Measurements from ENCODE around the gene TEC.

Gene TEC

DNA sequence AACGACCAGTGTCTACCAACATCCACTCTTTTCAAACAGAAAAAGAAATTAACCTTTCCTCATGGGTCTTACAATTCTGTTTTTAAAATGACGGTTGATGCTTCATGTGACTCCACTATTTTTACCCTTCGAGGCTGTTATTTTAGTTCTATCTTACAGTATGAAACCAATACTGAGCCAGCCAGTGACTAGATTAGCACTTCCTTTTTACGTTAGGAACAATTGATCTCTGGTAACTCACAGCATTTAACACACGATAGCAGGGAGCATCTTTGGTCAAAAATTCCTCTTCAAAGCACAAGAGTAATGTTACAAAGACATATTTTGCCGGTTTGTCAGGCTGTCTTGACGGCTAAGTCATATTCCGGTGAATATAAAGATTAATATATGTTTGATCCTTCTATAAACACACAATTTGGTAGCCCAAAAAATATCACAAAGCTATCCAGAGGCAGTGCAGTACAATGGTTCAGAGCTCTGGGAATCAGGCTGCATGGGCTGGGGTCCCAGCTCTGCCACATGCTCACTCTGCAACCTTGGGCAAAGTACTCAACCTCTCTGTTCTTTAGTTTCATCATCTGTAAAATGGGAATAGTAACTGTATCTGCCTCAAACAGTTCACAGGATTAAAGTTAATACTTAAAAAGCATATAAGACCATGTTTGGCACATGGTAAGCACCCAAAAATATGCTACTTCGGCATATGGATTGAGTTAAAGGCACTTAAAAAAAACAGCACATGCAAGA, 72.7 kb downstream of the TEC start:
- Histone ChIP-seq H3K9me3 (ENCODE audit: control insufficient read depth, low read length) (no peaks in the 10 kb centered on the region), H3K36me3 (ENCODE audit: control insufficient read depth, insufficient read depth, low read length) (no peaks in the 10 kb centered on the region), H3K27ac (ENCODE audit: low read depth, low read length, severe bottlenecking) (no peak overlapping the region), H3K4me3 (ENCODE audit: extremely low read depth, insufficient read depth, low read length, poor library complexity, severe bottlenecking) (no peak overlapping the region), H3K4me1 (ENCODE audit: control insufficient read depth, insufficient read depth, low read length, poor library complexity, severe bottlenecking) (no peaks in the 10 kb centered on the region)
- WGBS, 2 experiments (ENCODE audit: insufficient coverage in 2 of 2): 85 to 88% methylated on average over 6 of the region's 9 CpGs

DNA sequence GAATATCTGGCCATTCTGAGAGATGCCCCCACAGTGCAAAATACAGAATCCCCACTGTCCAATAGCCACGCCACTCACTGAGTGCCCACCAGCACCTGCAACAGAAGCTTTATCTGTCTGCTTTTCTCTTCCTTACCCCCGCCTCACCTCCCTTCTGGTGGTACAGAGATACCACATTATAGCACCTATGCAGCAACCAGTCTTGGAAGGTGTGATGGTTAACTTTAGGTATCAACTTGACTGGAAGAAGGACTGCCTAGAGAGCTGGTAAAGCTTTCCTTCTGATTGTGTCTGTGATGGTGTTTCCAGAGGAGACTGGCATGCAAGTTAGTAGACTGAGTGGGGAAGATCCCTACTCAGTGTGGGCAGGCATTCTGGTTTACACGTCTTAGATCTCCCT, 73.8 kb downstream of the TEC start:
- no peaks in the 10 kb centered on the region for H3K36me3 ChIP-seq (ENCODE audit: control insufficient read depth, insufficient read depth, low read length)
- 82 to 100% methylated on average over 2 of the region's 3 CpGs for WGBS, 2 experiments (ENCODE audit: insufficient coverage in 2 of 2)
- no peaks in the 10 kb centered on the region for H3K9me3 ChIP-seq (ENCODE audit: control insufficient read depth, low read length)
- H3K4me1 ChIP-seq (ENCODE audit: control insufficient read depth, insufficient read depth, low read length, poor library complexity, severe bottlenecking): no peaks in the 10 kb centered on the region
- no peak overlapping the region for H3K27ac ChIP-seq (ENCODE audit: low read depth, low read length, severe bottlenecking)
- no peak overlapping the region for H3K4me3 ChIP-seq (ENCODE audit: extremely low read depth, insufficient read depth, low read length, poor library complexity, severe bottlenecking)

DNA sequence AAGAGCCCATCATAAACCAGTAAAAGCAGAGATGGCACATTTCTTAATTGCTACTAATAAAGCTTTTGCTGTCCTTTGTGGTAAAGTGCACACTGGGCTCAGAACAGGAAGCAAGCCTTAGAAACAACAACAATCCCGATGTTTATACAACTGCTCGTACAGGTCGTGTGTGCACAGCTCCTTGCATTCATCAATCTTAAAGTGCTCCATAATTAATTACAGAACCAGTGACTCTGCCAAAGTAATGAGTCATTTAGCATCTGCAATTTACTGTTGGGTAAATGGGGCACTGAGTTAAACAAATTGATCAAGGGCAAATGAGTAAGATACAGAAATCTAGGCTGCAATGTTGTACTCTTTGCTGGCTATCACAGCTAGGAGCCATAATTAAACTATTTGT, 74.3 kb downstream of the TEC start:
- WGBS, 2 experiments (ENCODE audit: insufficient coverage in 2 of 2): 80 to 100% methylated on average over 1 to 3 of the region's 3 CpGs

DNA sequence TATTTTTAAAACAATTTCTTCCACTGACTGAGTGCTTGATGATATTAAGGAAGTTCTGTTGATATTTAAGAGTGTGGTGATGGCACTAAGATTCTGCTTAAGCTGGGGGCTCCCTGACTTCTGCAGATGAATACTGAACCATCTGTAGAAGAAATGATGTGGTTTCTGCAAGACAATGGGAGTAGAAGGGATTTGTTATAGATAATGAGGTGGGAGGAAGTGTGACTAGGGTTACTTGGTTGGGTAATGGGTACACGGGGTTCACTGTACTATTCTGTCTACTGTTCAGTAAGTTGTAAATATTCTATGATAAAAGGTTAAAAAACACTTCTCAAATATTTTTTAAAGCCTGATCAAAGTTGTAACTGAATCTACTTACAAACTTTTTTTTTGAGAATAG, 74.7 kb downstream of the TEC start:
- WGBS, 2 experiments (ENCODE audit: insufficient coverage in 2 of 2): no CpG with 5 or more reads among the region's 1 CpG
- H3K27ac ChIP-seq (ENCODE audit: low read depth, low read length, severe bottlenecking): no peak overlapping the region

More for the DNA sequence above, 74.3 kb downstream of the TEC start:
- Histone ChIP-seq H3K9me3 (ENCODE audit: control insufficient read depth, low read length) (no peaks in the 10 kb centered on the region), H3K36me3 (ENCODE audit: control insufficient read depth, insufficient read depth, low read length) (no peaks in the 10 kb centered on the region), H3K27ac (ENCODE audit: low read depth, low read length, severe bottlenecking) (no peak overlapping the region), H3K4me3 (ENCODE audit: extremely low read depth, insufficient read depth, low read length, poor library complexity, severe bottlenecking) (no peak overlapping the region), H3K4me1 (ENCODE audit: control insufficient read depth, insufficient read depth, low read length, poor library complexity, severe bottlenecking) (no peaks in the 10 kb centered on the region)

DNA sequence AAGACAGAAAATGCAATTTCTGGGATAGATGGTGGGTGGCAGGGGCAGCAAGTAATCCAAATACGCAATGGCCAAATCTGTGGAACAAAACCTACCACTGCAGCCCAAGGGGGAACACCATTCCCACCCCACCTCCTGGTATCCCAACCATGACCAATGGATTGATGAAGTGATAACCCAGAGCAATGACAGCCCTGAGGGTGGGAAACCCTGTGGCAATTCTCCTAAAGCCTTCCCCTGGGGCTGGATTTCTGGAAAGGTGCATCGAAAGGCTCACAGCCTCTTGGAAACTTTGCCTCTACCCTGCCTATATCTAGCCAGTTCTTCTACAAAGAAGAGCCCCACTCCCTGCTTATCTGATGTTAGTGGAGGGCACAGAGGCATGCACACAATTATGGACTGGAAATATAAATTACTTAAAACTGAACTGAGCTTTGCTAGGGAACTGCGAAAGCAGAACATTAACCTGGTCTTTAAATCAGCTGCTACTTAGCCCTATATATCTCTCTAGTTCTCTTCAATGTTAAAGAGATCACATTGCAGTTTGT, 75.6 kb downstream of the TEC start:
- H3K9me3 ChIP-seq (ENCODE audit: control insufficient read depth, low read length): no peaks in the 10 kb centered on the region
- H3K4me1 ChIP-seq (ENCODE audit: control insufficient read depth, insufficient read depth, low read length, poor library complexity, severe bottlenecking): no peaks in the 10 kb centered on the region
- H3K4me3 ChIP-seq (ENCODE audit: extremely low read depth, insufficient read depth, low read length, poor library complexity, severe bottlenecking): no peak overlapping the region
- H3K27ac ChIP-seq (ENCODE audit: low read depth, low read length, severe bottlenecking): no peak overlapping the region
- 94 to 100% methylated on average over 1 to 2 of the region's 3 CpGs for WGBS, 2 experiments (ENCODE audit: insufficient coverage in 2 of 2)
- no peaks in the 10 kb centered on the region for H3K36me3 ChIP-seq (ENCODE audit: control insufficient read depth, insufficient read depth, low read length)

More for the DNA sequence above, 74.7 kb downstream of the TEC start:
- H3K4me3 ChIP-seq (ENCODE audit: extremely low read depth, insufficient read depth, low read length, poor library complexity, severe bottlenecking): no peak overlapping the region
- H3K9me3 ChIP-seq (ENCODE audit: control insufficient read depth, low read length): no peaks in the 10 kb centered on the region
- no peaks in the 10 kb centered on the region for H3K4me1 ChIP-seq (ENCODE audit: control insufficient read depth, insufficient read depth, low read length, poor library complexity, severe bottlenecking)
- no peaks in the 10 kb centered on the region for H3K36me3 ChIP-seq (ENCODE audit: control insufficient read depth, insufficient read depth, low read length)

DNA sequence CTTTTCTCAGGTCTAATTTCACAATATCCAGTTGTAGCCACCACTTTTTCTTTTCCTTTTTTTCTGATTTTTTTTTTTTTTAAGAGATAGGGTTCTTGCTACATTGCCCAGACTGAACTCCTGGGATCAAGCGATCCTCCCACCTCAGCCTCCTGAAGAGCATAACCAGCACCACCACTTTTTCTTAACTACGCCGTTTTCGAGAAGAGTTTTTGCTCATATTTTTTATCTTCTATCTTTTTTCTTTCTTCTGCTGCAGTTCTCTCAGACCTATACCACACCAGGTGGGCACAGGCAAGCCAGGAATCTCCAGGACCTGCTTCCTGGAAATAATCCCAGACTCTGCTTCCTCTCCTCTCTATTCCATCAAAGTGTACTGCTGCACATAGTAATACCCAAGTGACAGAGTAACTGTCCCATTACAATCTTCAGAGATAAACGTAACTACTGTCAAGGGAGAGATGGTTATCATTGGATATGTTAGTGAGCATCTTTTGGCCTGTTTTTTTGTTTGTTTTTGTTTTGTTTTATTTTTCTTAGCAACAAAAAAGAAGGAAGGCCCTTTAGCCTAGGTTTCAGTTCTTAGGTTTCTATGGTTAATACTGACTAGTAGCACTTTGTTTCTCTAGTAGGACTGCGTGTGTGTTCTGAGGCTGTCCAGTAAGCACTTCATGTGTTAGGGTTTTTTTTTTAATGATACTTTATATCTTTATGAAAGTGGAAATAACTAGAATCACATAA, 76.4 kb downstream of the TEC start:
- Histone ChIP-seq H3K4me1 (ENCODE audit: control insufficient read depth, insufficient read depth, low read length, poor library complexity, severe bottlenecking) (no peaks in the 10 kb centered on the region), H3K27ac (ENCODE audit: low read depth, low read length, severe bottlenecking) (no peak overlapping the region), H3K36me3 (ENCODE audit: control insufficient read depth, insufficient read depth, low read length) (no peaks in the 10 kb centered on the region), H3K9me3 (ENCODE audit: control insufficient read depth, low read length) (no peaks in the 10 kb centered on the region), H3K4me3 (ENCODE audit: extremely low read depth, insufficient read depth, low read length, poor library complexity, severe bottlenecking) (no peak overlapping the region)
- 89 to 93% methylated on average over 3 to 4 of the region's 6 CpGs for WGBS, 2 experiments (ENCODE audit: insufficient coverage in 2 of 2)

DNA sequence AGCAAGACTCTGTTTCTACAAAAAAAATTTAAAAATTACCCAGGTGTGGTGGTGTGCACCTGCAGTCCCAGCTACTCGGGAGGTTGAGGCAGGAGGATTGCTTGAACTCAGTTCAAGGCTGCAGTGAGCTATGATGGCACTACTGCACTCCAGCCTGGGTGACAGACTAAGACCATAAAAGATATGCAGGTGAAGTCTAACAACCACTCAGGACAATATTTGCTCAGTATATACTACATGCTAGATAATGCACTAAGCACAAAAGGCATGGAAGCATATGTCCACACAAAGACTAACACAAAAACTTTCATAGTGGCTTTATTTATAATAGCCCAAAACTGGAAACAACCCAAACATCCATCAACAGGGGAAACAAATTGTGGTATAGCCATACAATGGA, 77.9 kb downstream of the TEC start:
- Histone ChIP-seq H3K4me1 (ENCODE audit: control insufficient read depth, insufficient read depth, low read length, poor library complexity, severe bottlenecking) (no peaks in the 10 kb centered on the region), H3K9me3 (ENCODE audit: control insufficient read depth, low read length) (no peaks in the 10 kb centered on the region), H3K4me3 (ENCODE audit: extremely low read depth, insufficient read depth, low read length, poor library complexity, severe bottlenecking) (no peak overlapping the region), H3K27ac (ENCODE audit: low read depth, low read length, severe bottlenecking) (no peak overlapping the region), H3K36me3 (ENCODE audit: control insufficient read depth, insufficient read depth, low read length) (no peaks in the 10 kb centered on the region)
- 88 to 100% methylated on average over 1 of the region's 1 CpG for WGBS, 2 experiments (ENCODE audit: insufficient coverage in 2 of 2)

DNA sequence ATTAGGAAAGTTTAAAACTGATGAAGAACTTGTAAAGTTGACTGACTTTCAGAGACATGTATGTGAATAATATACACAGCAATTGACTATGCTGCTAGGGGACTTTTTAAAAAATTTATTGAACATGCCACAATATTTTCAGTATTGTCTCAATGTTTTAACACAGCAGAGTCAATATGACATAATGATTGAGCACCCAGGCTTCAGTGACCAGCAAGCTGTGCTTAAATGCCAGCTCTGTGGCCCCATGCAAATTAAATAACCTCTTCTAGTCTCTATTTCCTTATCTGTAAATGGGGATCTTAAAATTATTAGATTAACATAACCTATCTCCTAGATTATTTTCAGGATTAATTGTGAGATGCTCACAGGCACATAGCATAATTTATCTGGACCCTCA, 78.8 kb downstream of the TEC start:
- Histone ChIP-seq H3K36me3 (ENCODE audit: control insufficient read depth, insufficient read depth, low read length) (no peaks in the 10 kb centered on the region), H3K9me3 (ENCODE audit: control insufficient read depth, low read length) (no peaks in the 10 kb centered on the region)

DNA sequence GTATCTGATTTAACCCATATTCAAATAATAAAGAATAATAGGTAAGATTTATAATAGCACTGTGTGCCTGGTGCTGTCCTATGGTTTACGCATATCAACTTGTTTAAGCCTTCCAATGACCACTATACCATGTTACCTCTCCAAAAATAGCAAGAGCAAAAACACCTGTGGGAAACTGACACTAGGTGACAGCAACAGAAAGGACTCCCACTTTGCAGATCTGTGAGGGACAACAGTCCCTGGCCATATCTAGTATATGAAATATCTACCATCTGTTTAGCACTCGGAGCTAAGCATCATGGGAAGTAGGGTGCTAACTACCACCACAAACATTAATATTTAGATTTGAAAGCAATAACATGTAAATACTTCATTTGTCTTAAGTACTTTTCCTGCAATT, 79.9 kb downstream of the TEC start:
- no peaks in the 10 kb centered on the region for H3K4me1 ChIP-seq (ENCODE audit: control insufficient read depth, insufficient read depth, low read length, poor library complexity, severe bottlenecking)
- no CpG with 5 or more reads among the region's 2 CpGs for WGBS, 2 experiments (ENCODE audit: insufficient coverage in 2 of 2)
- H3K9me3 ChIP-seq (ENCODE audit: control insufficient read depth, low read length): no peaks in the 10 kb centered on the region
- H3K27ac ChIP-seq (ENCODE audit: low read depth, low read length, severe bottlenecking): no peak overlapping the region
- H3K36me3 ChIP-seq (ENCODE audit: control insufficient read depth, insufficient read depth, low read length): no peaks in the 10 kb centered on the region
- no peak overlapping the region for H3K4me3 ChIP-seq (ENCODE audit: extremely low read depth, insufficient read depth, low read length, poor library complexity, severe bottlenecking)

More for the DNA sequence above, 78.8 kb downstream of the TEC start:
- H3K27ac ChIP-seq (ENCODE audit: low read depth, low read length, severe bottlenecking): no peak overlapping the region
- no peak overlapping the region for H3K4me3 ChIP-seq (ENCODE audit: extremely low read depth, insufficient read depth, low read length, poor library complexity, severe bottlenecking)
- no peaks in the 10 kb centered on the region for H3K4me1 ChIP-seq (ENCODE audit: control insufficient read depth, insufficient read depth, low read length, poor library complexity, severe bottlenecking)

DNA sequence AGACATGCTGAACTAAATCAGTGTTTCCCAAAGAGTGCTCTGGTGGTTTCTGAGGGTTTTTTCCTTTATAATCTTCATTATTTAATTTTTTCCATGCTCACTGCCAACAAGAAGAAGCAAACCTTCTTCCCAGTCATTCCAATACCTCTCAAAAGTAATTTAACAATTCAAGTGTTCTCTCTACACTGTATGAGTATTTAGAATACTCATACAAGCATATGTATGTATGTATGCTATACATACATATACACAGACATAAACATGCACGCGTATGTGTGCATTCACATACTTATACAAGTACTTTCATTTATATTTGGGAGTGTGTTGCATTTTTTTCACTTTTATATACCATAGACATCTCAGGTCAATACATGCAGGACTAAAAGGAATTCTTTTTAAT, 81.2 kb downstream of the TEC start:
- Histone ChIP-seq H3K4me3 (ENCODE audit: extremely low read depth, insufficient read depth, low read length, poor library complexity, severe bottlenecking) (no peak overlapping the region), H3K27ac (ENCODE audit: low read depth, low read length, severe bottlenecking) (no peak overlapping the region), H3K4me1 (ENCODE audit: control insufficient read depth, insufficient read depth, low read length, poor library complexity, severe bottlenecking) (no peaks in the 10 kb centered on the region), H3K36me3 (ENCODE audit: control insufficient read depth, insufficient read depth, low read length) (no peaks in the 10 kb centered on the region), H3K9me3 (ENCODE audit: control insufficient read depth, low read length) (no peaks in the 10 kb centered on the region)
- WGBS, 2 experiments (ENCODE audit: insufficient coverage in 2 of 2): no CpG with 5 or more reads among the region's 2 CpGs

DNA sequence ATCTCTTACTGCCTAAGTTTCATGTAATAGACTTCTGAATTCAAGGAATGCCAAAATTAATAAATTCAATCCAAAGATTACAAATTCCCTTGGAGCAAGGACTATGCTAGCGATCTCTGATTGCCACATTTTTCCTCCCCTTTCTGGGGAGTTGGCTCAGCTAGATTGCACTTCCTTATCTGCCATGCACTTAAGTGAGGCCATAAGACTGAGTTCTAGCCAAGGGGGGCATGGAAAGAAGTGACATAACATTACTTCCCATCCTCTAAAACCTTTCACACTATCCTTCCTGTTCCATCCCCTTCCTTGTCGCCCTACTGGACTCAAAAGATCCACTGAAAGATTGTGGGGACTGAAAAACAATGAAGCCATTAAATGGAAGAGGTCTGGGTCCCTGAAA, 81.8 kb downstream of the TEC start:
- no peak overlapping the region for H3K27ac ChIP-seq (ENCODE audit: low read depth, low read length, severe bottlenecking)
- H3K9me3 ChIP-seq (ENCODE audit: control insufficient read depth, low read length): no peaks in the 10 kb centered on the region
- H3K36me3 ChIP-seq (ENCODE audit: control insufficient read depth, insufficient read depth, low read length): no peaks in the 10 kb centered on the region
- no peaks in the 10 kb centered on the region for H3K4me1 ChIP-seq (ENCODE audit: control insufficient read depth, insufficient read depth, low read length, poor library complexity, severe bottlenecking)
- no peak overlapping the region for H3K4me3 ChIP-seq (ENCODE audit: extremely low read depth, insufficient read depth, low read length, poor library complexity, severe bottlenecking)
- no CpG with 5 or more reads among the region's 2 CpGs for WGBS, 2 experiments (ENCODE audit: insufficient coverage in 2 of 2)
